ENCODE measurements around the gene OTOGL.
"Not testable (repeated sequence)": the region's sequence is repeated elsewhere in the genome, so short reads cannot be mapped to it uniquely, and the experiment has no call there.

The OTOGL gene, protein sequence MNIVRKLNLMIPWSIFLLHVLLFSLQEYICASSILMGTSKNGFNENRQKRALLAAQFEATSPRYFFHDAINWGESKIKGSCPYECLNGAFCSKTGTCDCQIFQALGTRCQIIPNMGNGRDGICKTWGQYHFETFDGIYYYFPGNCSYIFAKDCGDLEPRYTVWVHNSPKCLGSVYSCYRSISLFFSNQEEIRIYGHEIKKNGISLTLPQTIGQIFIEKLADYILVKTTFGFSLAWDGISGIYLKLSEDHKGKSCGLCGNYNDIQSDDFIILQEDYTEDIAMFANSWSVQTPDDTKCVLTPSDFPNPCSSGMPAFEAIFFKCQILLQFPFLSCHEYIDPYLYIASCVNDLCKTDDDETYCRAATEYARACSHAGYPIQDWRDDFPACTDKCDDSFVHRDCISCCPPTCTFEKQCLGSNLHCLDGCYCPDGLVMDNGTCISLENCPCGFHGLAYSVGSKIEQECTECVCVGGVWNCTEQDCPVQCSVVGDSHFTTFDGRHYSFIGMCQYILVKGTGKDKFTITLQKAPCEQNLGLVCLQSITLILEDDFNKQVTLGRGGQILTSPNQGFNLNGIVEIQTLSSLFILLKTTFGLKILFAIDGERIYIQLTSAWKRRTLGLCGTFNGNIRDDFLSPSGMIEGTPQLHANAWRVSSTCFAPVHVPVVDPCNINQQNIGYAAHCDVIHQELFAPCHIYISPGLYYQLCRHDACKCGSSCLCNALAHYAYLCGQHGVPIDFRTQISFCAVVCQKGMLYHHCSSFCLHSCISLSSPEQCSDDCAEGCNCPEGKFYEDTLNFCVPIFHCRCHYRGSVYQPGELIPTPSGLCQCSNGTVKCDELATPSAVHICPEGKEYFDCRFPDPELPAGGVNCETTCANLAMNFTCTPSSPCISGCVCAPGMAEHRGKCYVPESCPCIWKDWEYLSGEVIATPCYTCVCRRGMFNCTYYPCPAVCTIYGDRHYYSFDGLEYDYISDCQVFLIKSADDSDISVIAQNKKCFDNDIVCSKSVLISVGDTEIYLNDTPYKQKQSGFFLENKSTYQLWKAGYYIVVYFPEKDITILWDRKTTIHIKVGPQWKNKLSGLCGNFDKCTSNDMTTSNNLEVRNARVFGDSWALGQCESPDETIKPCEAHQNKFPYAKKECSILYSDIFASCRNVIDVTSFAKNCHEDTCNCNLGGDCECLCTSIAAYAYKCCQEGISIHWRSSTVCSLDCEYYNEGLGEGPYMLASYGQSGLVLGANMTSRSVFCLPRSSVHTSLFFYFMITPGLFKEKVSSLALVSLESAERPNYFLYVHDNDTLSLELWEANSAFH (N-terminal part only)

DNA sequence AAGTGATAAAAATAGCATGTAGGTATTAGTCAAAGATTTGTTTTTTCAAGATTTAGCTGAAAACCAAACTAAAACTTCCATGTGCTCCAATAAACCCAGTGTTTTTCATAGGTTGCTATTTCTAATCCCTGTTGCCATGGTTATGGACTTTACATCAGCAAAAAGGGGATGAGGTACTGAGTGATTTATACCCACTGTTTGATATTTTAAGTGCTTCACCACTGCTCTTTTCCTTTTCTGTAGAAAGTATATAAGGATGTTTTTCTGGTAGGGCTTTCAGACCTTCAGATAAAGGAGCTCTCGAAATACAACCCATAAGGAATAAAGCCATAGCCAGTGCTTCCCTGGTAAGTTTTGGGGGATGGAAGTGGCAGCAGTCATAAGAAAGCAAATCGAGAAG, at the start of gene OTOGL:
Gene OTOGL (plus strand): TSS at position 279 of the 400 bp plus-strand sequence. CDS start 109,895 bp downstream, outside the sequence.
- DNase-seq, result no peak

DNA sequence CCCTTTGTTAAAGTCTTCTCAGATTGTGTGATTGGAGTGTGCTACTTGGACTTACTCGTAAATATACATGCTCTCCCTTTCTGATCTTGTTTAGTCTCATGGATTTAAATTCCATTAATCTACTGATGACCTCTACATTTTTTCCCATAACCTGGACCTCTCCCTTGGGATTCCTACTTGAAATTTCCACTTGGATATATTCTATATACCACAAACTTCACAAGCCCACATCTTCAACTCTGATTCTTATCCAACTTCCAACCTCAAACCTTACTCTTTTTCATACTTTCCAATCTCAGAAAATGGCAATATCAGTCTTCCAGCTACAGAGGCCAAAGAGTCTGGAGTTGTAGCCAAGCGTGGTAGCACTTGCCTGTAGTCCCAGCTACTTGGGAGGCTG, 49.1 kb upstream of the OTOGL start:
- no peak for DNase-seq

DNA sequence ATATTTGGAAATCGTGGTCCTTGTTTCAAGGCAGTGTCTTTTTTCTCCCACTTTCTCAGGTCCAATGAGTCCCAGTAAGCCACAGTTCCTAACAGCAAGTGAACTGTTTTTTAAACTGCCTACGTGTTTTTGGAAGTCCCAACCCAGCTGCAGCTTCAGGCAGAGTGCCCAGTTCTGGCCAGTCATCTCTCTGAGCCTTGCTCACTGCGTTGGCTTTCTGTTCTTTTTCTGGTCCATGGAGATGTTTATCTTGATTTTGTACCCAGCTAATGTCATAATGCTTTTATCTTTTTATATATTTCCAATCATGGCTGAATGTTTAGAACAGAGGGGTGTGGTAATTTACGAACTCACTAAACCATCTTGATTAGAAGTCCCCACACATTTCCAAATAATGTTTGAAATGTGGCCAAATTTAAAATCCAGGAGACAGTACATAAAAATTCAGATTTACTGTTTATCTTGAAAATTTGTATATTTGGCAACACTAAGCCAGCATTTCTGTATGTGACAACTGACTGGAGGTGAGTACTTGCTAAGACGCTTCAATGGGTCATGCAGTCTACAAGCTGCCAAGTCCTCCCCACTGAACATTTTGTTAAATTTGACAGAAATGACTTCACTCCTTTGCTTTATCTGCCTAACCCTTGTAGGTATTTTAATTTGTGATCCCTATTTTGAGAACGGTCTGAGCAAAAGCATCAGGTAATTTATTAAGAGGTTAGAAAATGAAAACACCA, 46.1 kb upstream of the OTOGL start:
- DNase-seq, result no peak

DNA sequence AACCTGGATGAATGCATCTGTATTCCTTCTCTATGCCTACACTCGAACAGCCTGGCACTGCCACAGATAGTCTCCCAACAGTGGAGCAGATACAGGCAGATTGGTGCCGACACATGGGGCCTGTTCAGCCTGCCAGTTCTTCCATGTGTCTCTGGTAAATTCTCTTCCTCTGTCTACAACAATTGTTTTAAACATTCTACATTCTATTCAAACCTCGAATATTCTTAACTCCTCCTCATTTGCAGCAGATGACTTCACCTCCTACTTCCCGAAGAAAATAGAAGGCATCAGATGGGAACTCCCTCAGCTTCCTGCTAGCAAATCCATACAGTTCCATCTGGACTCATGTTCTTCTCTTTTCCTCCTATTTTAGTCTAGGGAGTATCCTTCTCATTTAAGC, 43.1 kb upstream of the OTOGL start:
- DNase-seq, result no peak

DNA sequence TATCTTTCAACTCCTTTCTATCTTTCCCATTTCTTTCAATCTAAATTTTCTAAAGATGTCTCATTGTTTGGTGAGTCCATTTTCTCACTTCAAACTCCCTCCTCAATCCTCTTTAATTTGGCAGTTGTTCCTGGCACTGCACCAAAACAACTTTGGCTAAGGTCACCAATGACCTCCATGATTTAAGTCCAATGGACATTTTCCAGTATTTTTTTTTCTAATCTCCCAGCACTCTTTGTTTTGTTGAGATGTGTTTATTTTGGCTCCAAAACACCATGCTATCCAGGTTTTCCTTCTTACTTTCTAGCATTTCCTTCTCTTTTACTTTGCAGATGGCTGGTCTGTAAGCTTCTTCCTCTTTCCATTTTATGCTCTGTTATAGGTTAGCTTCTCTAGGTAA, 42.5 kb upstream of the OTOGL start:
- no peak for DNase-seq

DNA sequence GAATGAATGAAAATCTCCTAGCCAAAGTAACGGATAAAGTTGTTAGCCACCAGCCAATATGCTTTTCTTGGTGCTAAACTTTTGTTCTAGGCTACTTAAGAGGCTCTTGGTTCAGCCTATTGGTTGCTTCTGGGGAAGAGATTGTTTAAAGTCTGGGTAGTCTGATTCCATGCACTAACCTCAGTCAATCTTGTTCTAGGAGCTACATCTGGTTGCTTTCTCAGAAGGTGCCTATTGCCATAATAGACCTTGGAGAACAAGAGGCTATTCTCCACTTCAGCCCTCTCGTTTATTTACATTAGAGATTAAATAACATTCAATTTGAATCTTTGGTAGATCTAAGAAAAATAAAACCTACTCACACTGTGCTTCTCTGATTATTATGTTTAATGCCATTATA, 40.8 kb upstream of the OTOGL start:
- DNase-seq, result no peak

DNA sequence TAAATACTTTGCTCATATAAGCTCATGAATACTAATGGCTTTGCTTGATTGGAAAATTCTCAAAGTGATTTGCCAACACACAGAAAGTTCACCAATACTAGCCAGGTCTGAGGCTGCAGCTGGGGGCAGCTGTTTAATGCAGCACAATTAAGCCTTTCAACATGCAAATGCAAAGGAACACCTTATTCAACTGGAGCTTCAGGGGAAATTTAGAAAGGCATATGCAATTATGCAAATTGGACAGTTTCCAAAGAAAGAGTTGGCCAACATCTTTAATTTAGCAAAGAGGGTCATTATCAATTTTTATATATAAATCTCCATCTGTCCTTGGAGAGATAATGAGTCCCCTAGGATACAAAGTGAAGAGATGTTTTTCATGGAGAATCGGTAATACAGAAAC, 40.2 kb upstream of the OTOGL start:
- DNase-seq, result no peak

DNA sequence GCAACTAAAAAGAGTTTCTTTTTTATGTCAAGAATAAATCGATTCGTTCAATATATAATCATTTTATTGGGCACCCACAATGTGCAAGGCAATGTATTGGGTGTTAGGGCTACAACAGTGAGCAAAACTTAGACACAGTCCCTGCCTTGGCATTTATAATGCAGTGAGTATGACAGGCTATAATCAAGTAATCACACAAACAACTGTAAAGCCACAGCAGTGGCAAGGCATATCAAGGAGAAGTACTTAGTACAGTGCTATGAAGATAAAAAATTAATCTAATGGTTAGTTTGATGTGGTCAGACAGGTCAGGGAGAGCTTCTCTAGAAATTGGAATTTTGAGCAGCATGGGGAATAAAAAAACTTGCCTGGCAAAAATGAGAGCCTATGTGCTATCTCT, 39.5 kb upstream of the OTOGL start:
- no peak for DNase-seq

DNA sequence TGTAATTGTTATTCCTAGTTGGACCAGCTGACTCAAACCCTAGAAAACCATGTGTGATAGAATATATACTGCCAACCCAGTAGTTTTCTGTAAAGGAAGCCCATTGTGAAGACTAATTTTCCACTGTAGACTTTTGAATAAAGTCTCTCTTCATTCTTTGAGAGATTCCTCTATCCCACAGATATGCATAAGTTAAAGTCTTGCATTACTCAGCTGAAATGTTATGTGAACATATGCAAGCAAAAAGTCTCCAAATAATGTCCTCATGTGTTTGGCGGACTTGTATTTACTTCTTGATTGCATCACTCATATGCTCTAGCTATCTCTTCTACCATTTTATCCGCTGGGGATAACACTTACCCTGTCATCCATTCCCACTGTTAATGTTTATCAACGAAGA, 35.1 kb upstream of the OTOGL start:
- no peak for DNase-seq

DNA sequence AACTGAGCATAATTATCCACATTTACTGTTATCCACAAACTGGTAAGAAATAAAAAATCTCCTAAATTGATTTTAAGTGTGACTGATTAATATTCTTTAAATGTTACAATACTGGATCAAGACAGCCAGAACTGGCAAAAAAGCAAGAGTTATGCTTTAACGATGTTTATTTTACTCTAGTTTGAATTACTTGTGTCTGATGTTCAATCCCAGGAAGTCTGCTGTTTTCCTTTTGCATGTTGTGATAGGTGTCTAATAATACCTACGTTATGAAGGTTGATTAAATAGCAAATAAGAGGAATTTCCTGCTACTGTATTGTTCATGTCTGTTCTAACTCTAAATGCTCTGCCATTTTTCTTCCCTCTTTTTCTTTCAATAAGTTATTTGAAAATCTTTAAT, 34.4 kb upstream of the OTOGL start:
- DNase-seq, result no peak

DNA sequence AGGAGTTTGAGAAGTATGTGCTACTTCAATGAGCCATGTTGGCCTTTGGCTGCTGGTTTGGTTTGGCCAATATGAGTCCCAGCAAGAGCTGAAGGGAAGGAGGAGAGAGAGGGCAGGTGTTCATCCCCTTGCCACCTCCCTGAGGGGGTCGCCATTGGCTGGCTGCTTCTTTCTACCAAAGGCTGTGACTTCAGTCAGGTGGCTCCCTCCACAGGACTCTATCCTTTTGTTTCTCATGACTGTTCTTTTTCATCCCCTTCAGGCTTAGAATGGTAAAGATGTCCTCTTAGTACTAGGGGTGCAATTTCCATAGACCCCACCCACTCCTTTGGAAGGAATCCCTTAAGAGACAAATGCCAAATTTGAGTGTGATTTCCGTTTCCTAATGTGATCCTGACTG, 31.2 kb upstream of the OTOGL start:
- DNase-seq, result no peak

DNA sequence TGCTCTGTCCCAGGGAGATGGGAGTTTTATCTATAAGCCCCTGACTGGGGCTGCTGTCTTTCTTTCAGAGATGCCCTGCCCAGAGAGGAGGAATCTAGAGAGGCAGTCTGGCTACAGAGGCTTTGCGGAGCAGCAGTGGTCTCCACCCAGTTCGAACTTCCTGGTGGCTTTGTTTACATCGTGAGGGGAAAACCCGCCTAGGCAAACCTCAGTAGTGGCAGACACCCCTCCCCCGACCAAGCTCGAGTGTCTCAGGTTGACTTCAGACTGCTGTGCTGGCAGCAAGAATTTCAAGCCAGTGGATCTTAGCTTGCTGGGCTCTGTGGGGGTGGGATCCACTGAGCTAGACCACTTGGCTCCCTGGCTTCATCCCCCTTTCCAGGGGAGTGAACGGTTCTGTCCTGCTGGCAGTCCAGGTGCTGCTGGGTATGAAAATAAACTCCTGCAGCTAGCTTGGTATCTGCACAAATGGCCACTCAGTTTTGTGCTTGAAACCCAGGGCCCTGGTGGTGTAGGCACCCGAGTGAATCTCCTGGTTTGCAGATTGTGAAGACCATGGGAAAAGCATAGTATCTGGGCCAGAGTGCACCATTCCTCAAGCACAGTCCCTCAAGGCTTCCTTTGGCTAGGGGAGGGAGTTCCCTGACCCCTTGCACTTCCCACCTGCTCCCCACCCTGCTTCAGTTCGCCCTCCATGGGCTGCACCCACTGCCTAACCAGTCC, 15.3 kb upstream of the OTOGL start:
- DNase-seq, result not testable (repeated sequence)

DNA sequence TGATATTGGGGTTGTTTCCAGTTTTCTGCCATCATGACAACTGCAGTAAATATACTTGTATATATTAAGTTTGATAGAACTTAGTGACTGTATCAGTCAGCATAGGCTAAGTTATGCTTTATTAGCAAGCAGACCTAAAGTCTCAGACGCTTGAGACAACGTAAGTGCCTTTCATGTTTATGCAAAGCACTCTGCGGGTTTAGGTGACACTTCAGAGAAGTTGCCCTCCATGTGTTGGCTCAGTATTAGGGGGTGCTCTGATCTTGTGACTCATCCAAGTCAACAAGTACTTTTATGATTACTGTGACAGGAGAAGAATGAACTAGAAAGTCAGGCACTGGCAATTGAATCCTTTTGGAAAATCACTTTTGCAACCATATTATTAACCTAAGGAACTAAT, 13.3 kb upstream of the OTOGL start:
- no peak for DNase-seq

DNA sequence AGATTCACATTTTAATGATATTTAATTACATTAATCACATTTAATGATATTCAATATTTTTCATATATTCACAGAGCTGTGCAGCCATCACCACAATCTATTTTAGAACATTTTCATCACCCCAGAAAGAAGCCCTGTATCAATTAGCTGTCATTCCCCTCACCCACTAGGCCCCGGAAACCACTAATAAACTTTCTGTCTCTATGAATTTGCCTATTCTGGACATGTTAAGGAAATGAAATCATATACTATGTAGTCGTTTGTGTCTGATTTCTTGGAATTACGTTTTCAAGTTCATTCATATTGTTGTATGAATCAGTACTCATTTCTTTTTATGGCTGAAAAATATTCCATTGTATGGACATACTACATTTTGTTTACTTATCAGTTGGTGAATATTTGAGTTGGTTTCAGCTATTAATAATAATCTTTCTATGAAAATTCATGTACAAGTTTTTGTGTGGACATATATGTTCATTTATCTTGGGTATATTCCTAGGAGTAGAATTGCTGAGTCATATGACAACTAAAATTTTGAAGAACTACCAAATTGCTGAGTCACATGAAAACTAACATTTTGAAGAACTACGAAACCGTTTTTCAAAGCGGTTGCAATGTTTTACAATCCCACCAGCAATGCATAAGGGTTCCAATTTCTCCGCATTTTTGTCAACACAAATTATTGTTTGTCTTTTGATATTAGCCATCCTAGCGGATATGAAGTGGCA, 11.7 kb upstream of the OTOGL start:
- DNase-seq, result no peak

DNA sequence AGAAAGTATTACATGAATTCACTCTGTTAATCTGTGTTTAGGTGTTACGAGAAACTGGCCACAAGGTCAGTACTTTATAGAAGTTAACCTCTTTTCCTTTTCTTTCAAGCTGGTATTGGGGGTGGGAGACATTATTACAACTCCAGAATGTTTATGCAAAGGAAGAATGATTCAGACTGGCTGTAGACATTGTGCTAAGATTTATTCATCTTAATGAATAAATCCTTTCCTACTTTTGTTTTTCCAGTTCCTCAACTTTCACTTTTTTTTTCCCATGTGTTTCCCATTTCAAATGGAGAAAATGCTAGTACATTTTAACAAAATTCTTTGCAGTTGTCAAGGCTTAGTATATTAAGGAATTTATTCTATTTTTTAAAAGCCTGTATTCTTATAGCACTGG, 1.3 kb downstream of the OTOGL start:
- no peak for DNase-seq

DNA sequence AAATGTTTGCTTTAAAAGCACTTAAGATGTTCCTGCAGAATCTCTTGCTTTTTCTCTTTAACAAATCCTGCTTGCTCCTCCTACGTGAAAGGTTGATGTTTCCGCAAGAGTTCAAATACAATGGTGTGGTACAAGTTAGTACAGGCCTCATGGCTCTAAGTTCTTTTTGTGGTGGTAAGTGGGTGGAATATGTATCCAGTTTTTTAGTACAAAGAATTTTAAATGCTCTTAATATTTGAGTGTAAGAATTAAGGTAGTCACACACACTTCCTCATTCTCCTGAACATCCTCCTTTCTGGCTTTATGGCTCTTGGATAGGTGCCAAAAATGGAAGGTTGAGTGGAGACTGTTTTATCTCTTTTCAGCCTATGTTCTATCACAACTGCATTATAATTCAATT, 1.8 kb downstream of the OTOGL start:
- DNase-seq, result no peak

DNA sequence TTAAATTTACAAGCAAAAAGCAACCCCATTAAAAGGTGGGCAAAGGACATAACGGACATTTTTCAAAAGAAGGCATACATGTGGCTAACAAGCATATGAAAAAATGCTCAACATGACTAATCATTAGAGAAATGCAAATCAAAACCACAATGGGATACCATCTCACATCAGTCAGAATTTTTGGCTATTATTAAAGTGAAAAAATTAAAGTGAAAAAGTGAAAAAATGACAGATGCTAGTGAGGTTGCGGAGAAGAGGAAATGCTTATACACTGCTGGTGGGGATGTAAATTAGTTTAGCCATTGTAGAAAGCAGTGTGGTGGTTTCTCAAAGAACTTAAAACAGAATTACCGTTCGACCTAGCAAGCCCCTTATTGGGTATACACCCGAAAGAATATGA, 7.9 kb downstream of the OTOGL start:
- no peak for DNase-seq

DNA sequence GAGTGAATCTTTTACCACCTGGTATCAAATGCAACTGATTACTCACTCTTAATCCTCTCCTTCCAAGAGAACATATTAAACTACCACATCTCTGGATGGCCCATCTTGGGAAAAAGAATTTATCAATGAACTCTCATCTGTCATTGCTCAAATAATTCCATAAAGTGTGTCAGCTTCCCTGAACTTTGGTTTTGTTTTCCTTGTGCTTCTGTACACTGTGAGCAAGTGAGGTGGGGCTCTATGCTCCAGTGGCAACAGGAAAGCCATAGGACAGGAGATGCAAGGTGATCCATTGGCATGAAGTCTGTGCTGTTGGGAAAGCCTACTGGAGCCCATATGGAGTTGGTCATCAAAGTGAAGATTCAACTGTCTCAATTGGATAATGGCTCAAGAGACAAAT, 17.4 kb downstream of the OTOGL start:
- DNase-seq, result no peak

DNA sequence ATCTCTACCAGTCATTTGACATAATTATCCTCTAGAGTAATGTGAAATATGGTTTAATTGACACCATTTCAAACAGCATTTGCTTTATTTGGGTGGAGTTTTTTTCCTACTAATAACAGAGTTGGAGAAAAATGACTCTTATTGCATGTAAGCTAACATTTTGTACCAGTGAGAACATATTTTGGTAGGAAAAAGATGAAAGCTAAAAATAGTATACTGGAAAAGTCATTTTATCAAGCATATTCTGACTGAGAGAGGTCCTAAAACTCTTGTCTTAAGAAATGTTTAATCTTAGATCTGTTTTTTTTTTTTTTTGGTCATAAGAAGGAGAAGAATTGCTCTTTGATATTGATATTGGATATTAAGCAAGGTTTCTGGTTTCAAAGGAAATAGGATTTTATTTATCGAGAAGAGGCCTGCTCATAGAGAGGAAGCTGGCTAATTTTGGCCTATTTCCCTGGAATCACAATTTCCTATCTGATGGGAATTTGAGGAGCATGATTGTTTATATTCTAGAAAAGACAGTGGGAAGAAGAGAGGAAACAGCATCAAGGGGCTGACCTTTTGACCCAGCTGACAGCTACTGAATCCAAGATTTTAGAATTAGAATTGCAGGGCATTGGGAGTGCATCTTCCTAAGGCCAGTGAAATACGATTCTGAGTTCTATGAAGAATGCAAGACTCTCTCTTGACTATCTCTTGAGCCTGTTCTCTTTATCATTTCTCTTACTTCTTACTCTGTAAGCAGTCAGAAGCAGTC, 19.4 kb downstream of the OTOGL start:
- DNase-seq, result no peak

DNA sequence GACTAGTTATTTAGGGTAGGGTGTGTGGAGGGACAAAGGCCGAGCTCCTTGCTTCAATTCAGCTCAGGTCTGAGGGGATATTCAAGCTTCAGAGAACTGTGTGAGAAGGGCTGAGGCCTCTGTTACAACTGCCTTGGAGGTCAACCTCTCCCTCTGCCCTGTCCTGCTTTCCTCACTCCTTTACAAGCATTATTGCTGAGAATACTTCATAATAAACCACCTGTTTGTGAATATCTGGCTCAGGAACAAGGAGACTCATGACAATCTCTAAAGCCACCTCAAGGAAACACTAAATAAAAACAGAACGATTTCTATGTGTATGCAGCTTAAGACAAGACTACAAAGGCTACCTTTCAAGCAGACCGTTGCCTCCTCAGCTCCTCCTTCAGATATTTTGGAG, 21.7 kb downstream of the OTOGL start:
- DNase-seq, result no peak

Measured in SIG-M5 (cell line).